H1 (cell line): ENCODE data around the gene KRT32. TPM values are rescaled to one million over a fixed set of nuclear protein-coding genes. Genes with fewer than 3 reads are reported as not detected.

Source experiments
- CTCF ChIA-PET: fragments of 300-600 bp; sonication (Branson Sonifier 250); formaldehyde crosslinking; loops from one replicate; lab custom pipeline; 2021; ENCODE audit not compliant: partially characterized antibody; lab: Charles Lee
- POLR2A ChIA-PET: fragments of 300-600 bp; sonication (Branson Sonifier 250); formaldehyde crosslinking; loops from one replicate; lab custom pipeline; 2021; ENCODE audit warnings: inconsistent platforms; ENCODE audit not compliant: partially characterized antibody; lab: Charles Lee
- DNase-seq, 2 experiments: peaks; one replicate each; pipeline versions ENCODE4 v3.0.0 to v3.0.0-alpha.2; 2010 to 2022; ENCODE audit warnings: low spot score in 2 of 2, low read depth in 1 of 2, mixed read lengths in 1 of 2
- FAIRE-seq: peaks from 2 replicates; lab custom pipeline; 2011; peaks lifted over from hg19 to GRCh38; lab: Jason Lieb, UNC
- H2AFZ ChIP-seq: 2 replicates; pipeline ENCODE4 v1.8.1; 2012; ENCODE audit warnings: low read length, inconsistent platforms
- H2AK5ac ChIP-seq: 2 replicates; pipeline ENCODE4 v1.6.1; 2013; ENCODE audit warnings: low read depth, low read length
- H2BK120ac ChIP-seq: replicated peaks from 2 replicates; pipeline ENCODE3; 2013; ENCODE audit warnings: low read depth, low read length, inconsistent platforms
- H2BK12ac ChIP-seq: 2 replicates; pipeline ENCODE4 v1.6.1; 2013; ENCODE audit warnings: low read depth, low read length
- H2BK15ac ChIP-seq: 2 replicates; pipeline ENCODE4 v1.6.1; 2013; ENCODE audit warnings: low read length
- H2BK20ac ChIP-seq: 2 replicates; pipeline ENCODE4 v1.6.1; 2013; ENCODE audit warnings: low read length
- H2BK5ac ChIP-seq: 2 replicates; pipeline ENCODE4 v1.6.1; 2013; ENCODE audit warnings: low read depth, low read length
- H3K14ac ChIP-seq: 2 replicates; pipeline ENCODE4 v1.6.1; 2013; ENCODE audit warnings: inconsistent platforms; ENCODE audit not compliant: insufficient read length
- H3K18ac ChIP-seq: 2 replicates; pipeline ENCODE4 v1.6.1; 2013; ENCODE audit warnings: low read length; ENCODE audit errors: extremely low read depth
- H3K23ac ChIP-seq: 2 replicates; pipeline ENCODE4 v1.6.1; 2013; ENCODE audit warnings: inconsistent platforms; ENCODE audit not compliant: insufficient read length
- H3K23me2 ChIP-seq: 2 replicates; pipeline ENCODE4 v1.6.1; 2013; ENCODE audit warnings: low read depth, low read length
- H3K27ac ChIP-seq: 2 replicates; pipeline ENCODE4 v1.6.1; 2011; ENCODE audit warnings: low read depth, low read length, inconsistent platforms
- H3K27me3 ChIP-seq, 4 experiments: replicated peaks in 1 of 4; 1 replicate in 1 of 4; 2 replicates in 3 of 4; pipeline versions ENCODE4 v1.6.1 to v1.8.1; 2011 to 2013; ENCODE audit warnings: low read length in 3 of 4, mild to moderate bottlenecking in 3 of 4, inconsistent platforms in 2 of 4, mixed read lengths in 2 of 4, moderate library complexity in 1 of 4; ENCODE audit not compliant: control insufficient read depth in 3 of 4, insufficient read depth in 3 of 4; ENCODE audit errors: extremely low read depth in 1 of 4
- H3K36me3 ChIP-seq, 4 experiments: 2 replicates each; pipeline versions ENCODE4 v1.6.1 to v1.8.1; 2011 to 2013; ENCODE audit warnings: mild to moderate bottlenecking in 4 of 4, low read length in 3 of 4, moderate library complexity in 2 of 4, control low read depth in 1 of 4, inconsistent platforms in 1 of 4; ENCODE audit not compliant: insufficient read depth in 4 of 4, control insufficient read depth in 2 of 4
- H3K4ac ChIP-seq: replicated peaks from 2 replicates; pipeline ENCODE3; 2013; ENCODE audit warnings: low read length, low read depth, mixed read lengths, inconsistent platforms; ENCODE audit not compliant: insufficient read length
- H3K4me1 ChIP-seq, 4 experiments: replicated peaks in 1 of 4; 1 replicate in 1 of 4; 2 replicates in 3 of 4; pipeline versions ENCODE4 v1.6.1 to v1.8.1; 2011 to 2013; ENCODE audit warnings: low read length in 3 of 4, inconsistent platforms in 2 of 4, mixed read lengths in 1 of 4; ENCODE audit not compliant: insufficient read depth in 4 of 4, control insufficient read depth in 3 of 4
- H3K4me2 ChIP-seq, 2 experiments: 2 replicates each; pipeline versions ENCODE4 v1.6.1 to v1.8.1; 2011 to 2013; ENCODE audit warnings: low read depth in 2 of 2, low read length in 2 of 2, control low read depth in 1 of 2, inconsistent platforms in 1 of 2, mild to moderate bottlenecking in 1 of 2; ENCODE audit not compliant: insufficient read depth in 1 of 2
- H3K4me3 ChIP-seq, 4 experiments: fragments of 200-600, 300-600 bp in 1 of 4; sonication (generic), shearing (Covaris generic), sonication (Bioruptor Twin) in 1 of 4; 2 replicates each; pipeline versions ENCODE4 v1.5.1 to v1.8.1; 2011 to 2016; ENCODE audit warnings: low read length in 4 of 4, low read depth in 3 of 4, control low read depth in 2 of 4, inconsistent platforms in 2 of 4, mild to moderate bottlenecking in 2 of 4, mixed read lengths in 1 of 4, moderate library complexity in 1 of 4; ENCODE audit not compliant: insufficient read depth in 2 of 4; ENCODE audit errors: extremely low read depth in 1 of 4
- H3K56ac ChIP-seq: replicated peaks from 2 replicates; pipeline ENCODE3; 2013; ENCODE audit warnings: low read depth, mild to moderate bottlenecking, mixed read lengths, low read length, inconsistent platforms; ENCODE audit not compliant: insufficient read length
- H3K79me1 ChIP-seq: 2 replicates; pipeline ENCODE4 v1.6.1; 2013; ENCODE audit warnings: low read depth, low read length, control low read depth
- H3K79me2 ChIP-seq, 2 experiments: 2 replicates each; pipeline versions ENCODE4 v1.6.1 to v1.8.1; 2012 to 2013; ENCODE audit warnings: low read length in 2 of 2, mild to moderate bottlenecking in 2 of 2, inconsistent platforms in 1 of 2; ENCODE audit not compliant: insufficient read depth in 2 of 2, control insufficient read depth in 1 of 2
- H3K9ac ChIP-seq, 4 experiments: replicated peaks in 1 of 4; 1 replicate in 1 of 4; 2 replicates in 3 of 4; pipeline versions ENCODE4 v1.6.1 to v1.8.1; 2011 to 2013; ENCODE audit warnings: low read depth in 3 of 4, low read length in 3 of 4, control low read depth in 2 of 4, mild to moderate bottlenecking in 2 of 4, moderate library complexity in 2 of 4, inconsistent platforms in 1 of 4; ENCODE audit errors: extremely low read depth in 1 of 4
- H3K9me3 ChIP-seq, 2 experiments: 2 replicates each; pipeline versions ENCODE4 v1.6.1 to v1.8.1; 2012 to 2013; ENCODE audit warnings: mild to moderate bottlenecking in 2 of 2, moderate library complexity in 2 of 2, control low read depth in 1 of 2, inconsistent platforms in 1 of 2, low read depth in 1 of 2, low read length in 1 of 2, mixed read lengths in 1 of 2; ENCODE audit not compliant: insufficient read depth in 2 of 2
- H4K20me1 ChIP-seq, 2 experiments: replicated peaks in 1 of 2; 2 replicates each; pipeline versions ENCODE3 to v1.8.1; 2011 to 2013; ENCODE audit warnings: inconsistent platforms in 2 of 2, low read length in 2 of 2, mild to moderate bottlenecking in 1 of 2; ENCODE audit not compliant: insufficient read depth in 2 of 2, control insufficient read depth in 1 of 2
- H4K5ac ChIP-seq: 2 replicates; pipeline ENCODE4 v1.6.1; 2013; ENCODE audit warnings: low read length, low read depth, mixed read lengths, inconsistent platforms; ENCODE audit not compliant: insufficient read length
- H4K8ac ChIP-seq: 2 replicates; pipeline ENCODE4 v1.8.0; 2013; ENCODE audit warnings: mild to moderate bottlenecking, moderate library complexity, low read length, inconsistent platforms; ENCODE audit not compliant: insufficient read depth; ENCODE audit errors: extremely low read depth
- H4K91ac ChIP-seq: replicated peaks from 2 replicates; pipeline ENCODE3; 2013; ENCODE audit warnings: low read length, mixed read lengths, inconsistent platforms; ENCODE audit not compliant: insufficient read length
- HDAC2 ChIP-seq, 2 experiments: fragments of 300-600 bp in 1 of 2; sonication (generic) in 1 of 2; IDR thresholded peaks; 2 replicates each; pipeline ENCODE4 v1.6.1; 2011 to 2012; ENCODE audit warnings: low read depth in 2 of 2, low read length in 2 of 2, mild to moderate bottlenecking in 2 of 2, moderate library complexity in 2 of 2, borderline replicate concordance in 1 of 2, inconsistent platforms in 1 of 2
- KDM1A ChIP-seq: fragments of 200-600, 300-600 bp; sonication (generic); IDR thresholded peaks from 2 replicates; pipeline ENCODE4 v1.7.1; 2016; ENCODE audit warnings: mild to moderate bottlenecking, low read length, borderline replicate concordance
- NRF1 ChIP-seq: IDR thresholded peaks from 2 replicates; pipeline ENCODE4 v1.6.1; 2011; ENCODE audit warnings: mild to moderate bottlenecking, low read depth, low read length, improper control_type of control experiment
- SIRT6 ChIP-seq: IDR thresholded peaks from one replicate; pipeline ENCODE4 v1.7.1; 2012; ENCODE audit warnings: low read length, inconsistent platforms
- TBP ChIP-seq: IDR thresholded peaks from 2 replicates; pipeline ENCODE4 v1.6.1; 2011; ENCODE audit warnings: low read depth, low read length, improper control_type of control experiment
- WGBS, 2 experiments: shearing (Covaris generic) in 1 of 2; methylation state at CpG; one replicate each; pipeline versions ENCODE4 v1.1.6 to v1.1.7; 2013 to 2015; ENCODE audit warnings: low lambda C conversion rate in 2 of 2, mixed read lengths in 2 of 2, inconsistent platforms in 1 of 2, low coverage in 1 of 2, missing lambda C conversion rate in 1 of 2; ENCODE audit not compliant: insufficient replicate concordance in 2 of 2, insufficient coverage in 1 of 2, insufficient read length in 1 of 2; ENCODE audit errors: extremely low coverage in 1 of 2, missing lambda C conversion rate in 1 of 2; 5-methylcytosine and 5-hydroxymethylcytosine counted together
- polyA plus RNA-seq, 7 experiments: library from polyadenylated mRNA; depleted of rRNA in 3 of 7; stranded (reverse) in 5 of 7; unstranded in 2 of 7; fragments of >200 nt in 5 of 7; fragments of 200-250 nt in 2 of 7; gene quantifications; 1 replicate in 5 of 7; 2 replicates in 1 of 7; 4 replicates in 1 of 7; pipeline versions ENCODE4 v1.2.1 to v1.2.3, GENCODE V29; 2011 to 2013; ENCODE audit warnings: missing spikeins in 2 of 7, mixed read lengths in 2 of 7
- total RNA-seq: library from RNA; stranded (reverse); fragmentation: NEBNext Ultra II Directional; extraction: Animal tissue kit (Norgen Biotek cat#: 25700); gene quantifications from 2 replicates; pipeline ENCODE4 v1.2.1, GENCODE V29; 2021

Gene KRT32
- total and polyA plus RNA-seq, 2 of the 8 experiments (the other 6 are each of a cell fraction or from before 2014, with no cell fraction given), result not detected

- Histone ChIP-seq H2BK5ac (no peak overlapping the region), H2BK15ac (no peak overlapping the region), H3K27ac (no peak overlapping the region), H3K4me1 (no peaks in the 10 kb centered on the region; a peak in 1 of 7 replicates), H3K9me3 (no peaks in the 10 kb centered on the region), H3K56ac (no peak overlapping the region), H2AK5ac (no peak overlapping the region), H3K23me2 (no peaks in the 10 kb centered on the region), H3K14ac (no peak overlapping the region), H4K5ac (no peak overlapping the region), H3K79me2 (no peaks in the 10 kb centered on the region), H4K20me1 (no peaks in the 10 kb centered on the region), H3K18ac (no peak overlapping the region), H4K8ac (no peak overlapping the region), H3K4me3 (no peak overlapping the region), H2BK12ac (no peak overlapping the region), H3K9ac (no peak overlapping the region), H2BK20ac (no peak overlapping the region), H3K27me3 (no peaks in the 10 kb centered on the region), H3K36me3 (no peaks in the 10 kb centered on the region), H3K23ac (no peak overlapping the region), H2BK120ac (no peak overlapping the region), H3K79me1 (no peaks in the 10 kb centered on the region), H3K4me2 (no peak overlapping the region)
- POLR2A ChIA-PET, result no interaction called here
- CTCF ChIA-PET, result no interaction called here
- DNase-seq, result no peak
- FAIRE-seq, result no peak
- WGBS, 2 experiments, result 94% methylated on average over 9 of the region's 9 CpGs; no CpG with 5 or more reads in 1 of the 2 experiments
- TF ChIP-seq SIRT6 (no peak), NRF1 (no peak), HDAC2 (IDR thresholded peaks at IDR 0.05; ENCODE audit: borderline replicate concordance in 1 of 2, low read depth in 2 of 2, low read length in 2 of 2) (no peak), KDM1A (no peak), TBP (no peak)
- TF ChIP-seq, all 59 proteins: peak for 0
- H3K4ac ChIP-seq, result no peak overlapping the region
- H4K91ac ChIP-seq, result no peak overlapping the region
- H2AFZ ChIP-seq, result no peak overlapping the region
Observed at GRCh38 chr17:41421116-41421515, 46.1 kb downstream of the KRT32 start.
